Right lobe of liver (tissue), 6 donors: Measurements from ENCODE around the gene LRRC8B. TPM values are rescaled to one million over a fixed set of nuclear protein-coding genes. Genes with fewer than 3 reads are reported as not detected.

Source experiments
- ATAC-seq, 4 donors: fragments of 200-7000 bp; cut with Tn5 transposase; one replicate each; pipeline ENCODE4 v1.9.1; 2020; ENCODE audit warnings: mild to moderate bottlenecking in 4 of 4, moderate library complexity in 4 of 4
- DNase-seq, 3 donors: peaks; one replicate each; pipeline ENCODE4 v3.0.0-alpha.2; 2020
- H3K27ac ChIP-seq, 3 donors: fragments of 200-600 bp; one replicate each; pipeline ENCODE4 v1.8.0; 2022
- H3K27me3 ChIP-seq, 2 donors: fragments of 200-600 bp; one replicate each; pipeline ENCODE4 v1.8.0; 2022
- H3K36me3 ChIP-seq, 4 donors: fragments of 200-600 bp; sonication (generic) in 1 of 4; one replicate each; pipeline versions ENCODE4 v1.5.1 to v1.8.0; 2017 to 2022; ENCODE audit warnings: control low read depth in 1 of 4
- H3K4me1 ChIP-seq, 4 donors: fragments of 200-600 bp; sonication (generic) in 1 of 4; one replicate each; pipeline versions ENCODE4 v1.5.1 to v1.8.0; 2017 to 2022; ENCODE audit warnings: control low read depth in 1 of 4
- H3K4me3 ChIP-seq, 3 donors: fragments of 200-600 bp; one replicate each; pipeline ENCODE4 v1.8.0; 2022
- H3K9me3 ChIP-seq, 4 donors: fragments of 200-600 bp; sonication (generic) in 1 of 4; one replicate each; pipeline versions ENCODE4 v1.5.1 to v1.8.0; 2017 to 2022; ENCODE audit warnings: control low read depth in 1 of 4
- CTCF ChIP-seq, 4 donors: fragments of 200-600 bp in 3 of 4; fragments of 450-650 bp in 1 of 4; IDR thresholded peaks; one replicate each; pipeline versions ENCODE4 v1.5.1 to v1.8.0; 2016 to 2022; ENCODE audit warnings: antibody characterized with exemption in 4 of 4, mild to moderate bottlenecking in 2 of 4
- POLR2A ChIP-seq: fragments of 450-650 bp; IDR thresholded peaks from one replicate; pipeline ENCODE4 v1.6.1; 2017; ENCODE audit warnings: antibody characterized with exemption, mild to moderate bottlenecking
- WGBS: methylation state at CpG from one replicate; pipeline ENCODE4 v1.1.6; 2018; ENCODE audit warnings: low coverage, low lambda C conversion rate; ENCODE audit not compliant: insufficient coverage; ENCODE audit errors: missing lambda C conversion rate; 5-methylcytosine and 5-hydroxymethylcytosine counted together
- intact Hi-C, 2 donors: fragments of 100-400 bp; cut with DNase I; formaldehyde crosslinking; loops; one replicate each; pipeline versions ENCODE4 v1.11.2 to v1.14.1; 2022
- total RNA-seq, 6 experiments: library from RNA; depleted of rRNA in 2 of 6; stranded (reverse); fragments of >200 nt in 2 of 6; fragmentation: NEBNext Ultra II Directional in 3 of 6; extraction: Animal tissue kit (Norgen Biotek cat#: 25700) in 3 of 6; gene quantifications; one replicate each; pipeline versions ENCODE4 v1.1.0 to v1.2.4, GENCODE V29; 2016 to 2023
- donor health status: DM: no; HTN: yes; CAD: no.
- donor health status: DM: no; HTN: no; CAD: no.
- donor health status: DM: no; HTN: no; CAD: no.
- donor health status: DM: no; HTN: yes; CAD: no.
- donor health status: DM: no; HTN: yes; CAD: no.

The LRRC8B gene
- total RNA-seq, 6 experiments from 2014 or later, result 1.8 to 11.3 (median 4.7) TPM

GRCh38 chr1:89565521-89565920, 40.9 kb downstream of the LRRC8B start:
- H3K27ac ChIP-seq, result no peak overlapping the region
- 98% methylated on average over 6 of the region's 6 CpGs for WGBS
- no peak overlapping the region for H3K4me3 ChIP-seq
- ATAC-seq (no peak), DNase-seq (no peak)
- no peak for TF ChIP-seq POLR2A
- no peak for TF ChIP-seq CTCF (IDR thresholded peaks at IDR 0.05)
- intact Hi-C loops, result no loop called here
- no peaks in the 10 kb centered on the region for H3K9me3 ChIP-seq
- H3K4me1 ChIP-seq, result peaks cover 0 to 14% (median 0%) of the 10 kb centered on the region in 4 donors
- no peaks in the 10 kb centered on the region for H3K27me3 ChIP-seq
- H3K36me3 ChIP-seq, result no peaks in the 10 kb centered on the region

GRCh38 chr1:89566761-89567174, 42.1 kb downstream of the LRRC8B start:
- peak overlapping the region; percentile 14 to 79 (median 52) for H3K27ac ChIP-seq
- peak; percentile 65 to 85 (median 73) for DNase-seq
- peaks cover 0 to 14% (median 0%) of the 10 kb centered on the region in 4 donors for H3K4me1 ChIP-seq
- H3K27me3 ChIP-seq, result no peaks in the 10 kb centered on the region
- H3K4me3 ChIP-seq, result peak overlapping the region in 1 of 3 donors; percentile 4
- peak; percentile 96 to 98 (median 97) for ATAC-seq
- H3K36me3 ChIP-seq, result no peaks in the 10 kb centered on the region
- no peaks in the 10 kb centered on the region for H3K9me3 ChIP-seq
- TF ChIP-seq POLR2A (no peak), CTCF (IDR thresholded peaks at IDR 0.05) (no peak)
- intact Hi-C loops, result no loop called here
- WGBS, result 10% methylated on average over 6 of the region's 6 CpGs

- WGBS, result 29% methylated on average over 3 of the region's 3 CpGs
- no peak for DNase-seq
- H3K27me3 ChIP-seq, result no peaks in the 10 kb centered on the region
- no peak for ATAC-seq
- no peaks in the 10 kb centered on the region for H3K36me3 ChIP-seq
- peaks cover 0 to 14% (median 0%) of the 10 kb centered on the region in 4 donors for H3K4me1 ChIP-seq
- TF ChIP-seq POLR2A (no peak), CTCF (IDR thresholded peaks at IDR 0.05) (no peak)
- H3K9me3 ChIP-seq, result no peaks in the 10 kb centered on the region
- peak overlapping the region in 1 of 3 donors; percentile 79 for H3K27ac ChIP-seq
- intact Hi-C loops, result no loop called here
- no peak overlapping the region for H3K4me3 ChIP-seq
These were observed 43.2 kb downstream of the LRRC8B start for GRCh38 chr1:89567797-89568196.

- Histone ChIP-seq H3K27me3 (no peaks in the 10 kb centered on the region), H3K36me3 (no peaks in the 10 kb centered on the region), H3K27ac (no peak overlapping the region), H3K9me3 (no peaks in the 10 kb centered on the region), H3K4me1 (peaks cover 0 to 8% (median 0%) of the 10 kb centered on the region in 4 donors), H3K4me3 (no peak overlapping the region)
- intact Hi-C loops, result no loop called here
- TF ChIP-seq POLR2A (no peak), CTCF (IDR thresholded peaks at IDR 0.05) (no peak)
- ATAC-seq (no peak), DNase-seq (no peak)
These were observed 48.8 kb downstream of the LRRC8B start for GRCh38 chr1:89573410-89573809.

GRCh38 chr1:89574621-89575020, 50.0 kb downstream of the LRRC8B start:
- whole genome bisulfite sequencing, result 28% methylated on average over 3 of the region's 4 CpGs
- peak; percentile 59 to 85 (median 66) for ATAC-seq
- Histone ChIP-seq H3K4me3 (peak overlapping the region in 1 of 3 donors; percentile 13), H3K27ac (no peak overlapping the region), H3K9me3 (no peaks in the 10 kb centered on the region), H3K27me3 (no peaks in the 10 kb centered on the region), H3K4me1 (peaks cover 0 to 8% (median 0%) of the 10 kb centered on the region in 4 donors), H3K36me3 (no peaks in the 10 kb centered on the region)
- intact Hi-C loops, result no loop called here
- DNase-seq, result no peak
- TF ChIP-seq POLR2A (no peak), CTCF (IDR thresholded peaks at IDR 0.05) (no peak)
